ENCODE results near the gene TTC7B.

DNA sequence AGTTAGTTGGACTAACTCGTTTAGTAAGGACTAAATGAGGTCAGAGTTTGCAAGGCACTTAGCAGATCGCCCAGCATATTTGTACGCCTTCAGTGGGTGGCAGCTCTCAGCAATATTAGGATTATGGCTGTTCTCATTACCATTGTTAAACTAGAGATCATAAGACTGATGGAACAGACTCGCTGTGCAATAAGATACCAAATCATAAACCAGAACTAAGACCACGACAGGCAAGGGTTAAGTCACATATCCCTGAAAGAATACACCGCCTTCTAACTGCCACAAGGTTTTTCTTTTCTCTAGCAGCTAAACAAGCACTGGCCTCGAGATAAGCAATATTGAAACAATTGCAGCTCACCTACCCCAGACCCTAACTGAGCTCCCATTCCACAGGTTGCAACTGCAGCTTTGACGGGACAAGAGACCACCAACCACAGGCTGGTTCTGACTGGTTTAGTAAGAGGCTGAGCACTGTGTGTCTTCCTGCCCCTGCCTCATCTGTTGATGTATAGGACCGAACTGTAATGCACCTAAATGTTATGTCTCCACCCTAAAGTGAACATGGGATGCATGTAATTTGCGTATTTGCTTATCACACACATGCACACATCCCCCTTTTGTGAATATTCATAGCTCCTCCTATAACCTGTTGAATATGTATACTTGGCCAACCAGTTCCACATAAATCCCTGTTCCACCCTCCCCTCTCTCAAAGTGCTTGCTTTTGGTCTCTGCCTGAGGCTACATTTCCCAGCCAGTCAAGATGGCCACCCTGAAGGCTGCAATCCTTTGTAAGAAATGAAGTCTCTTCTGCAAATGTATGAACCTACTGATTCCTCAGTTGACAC lies 266.2 kb downstream of the TTC7B start:
- no peak for TF ChIP-seq POLR2AphosphoS5 (IDR thresholded peaks at IDR 0.05; ENCODE audit: low read depth)
- no peak for TF ChIP-seq CTCF (IDR thresholded peaks at IDR 0.05; ENCODE audit: insufficient read depth, low read length)
- no peak for TF ChIP-seq GABPA (IDR thresholded peaks at IDR 0.05; ENCODE audit: low read depth)
- no peak for TF ChIP-seq REST (IDR thresholded peaks at IDR 0.05; ENCODE audit: insufficient replicate concordance, low read depth)

Data from HL-60 (cell line).